DMS153 treated with DMSO at 0.1 percent for 48 hours (cell line): ENCODE results near the gene OTOGL.
"Not testable (repeated sequence)": the region's sequence is repeated elsewhere in the genome, so short reads cannot be mapped to it uniquely, and the experiment has no call there.

ENCODE experiments used
- DNase-seq: peaks from one replicate; lab custom pipeline; 2025; ENCODE audit not compliant: unreplicated experiment; lab: John Stamatoyannopoulos, UW

Gene OTOGL

DNA sequence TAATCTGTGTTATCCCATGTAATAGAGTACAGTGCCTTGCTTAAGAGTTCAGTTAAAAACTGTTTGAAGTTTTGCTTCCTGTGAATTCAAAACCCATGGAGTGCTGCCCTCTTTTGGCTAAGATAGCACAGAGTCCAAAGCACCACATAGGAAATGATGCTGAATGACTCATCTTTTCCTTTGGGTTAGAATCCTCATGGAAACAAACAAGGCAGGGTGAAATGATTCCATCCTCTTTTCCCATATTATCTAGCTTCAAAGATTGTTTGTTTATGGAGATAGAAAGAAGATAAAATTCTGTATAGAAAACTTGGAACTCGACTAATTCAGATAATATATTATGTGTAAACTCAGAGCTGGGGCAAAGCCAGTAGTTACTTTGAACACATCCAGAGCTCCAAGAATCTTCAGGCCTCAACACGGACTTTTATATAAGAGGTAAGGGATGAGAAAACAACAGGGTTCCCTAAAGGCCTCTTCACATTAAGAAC is 87.4 kb downstream of the OTOGL start:
- peak; percentile 48 for DNase-seq

DNA sequence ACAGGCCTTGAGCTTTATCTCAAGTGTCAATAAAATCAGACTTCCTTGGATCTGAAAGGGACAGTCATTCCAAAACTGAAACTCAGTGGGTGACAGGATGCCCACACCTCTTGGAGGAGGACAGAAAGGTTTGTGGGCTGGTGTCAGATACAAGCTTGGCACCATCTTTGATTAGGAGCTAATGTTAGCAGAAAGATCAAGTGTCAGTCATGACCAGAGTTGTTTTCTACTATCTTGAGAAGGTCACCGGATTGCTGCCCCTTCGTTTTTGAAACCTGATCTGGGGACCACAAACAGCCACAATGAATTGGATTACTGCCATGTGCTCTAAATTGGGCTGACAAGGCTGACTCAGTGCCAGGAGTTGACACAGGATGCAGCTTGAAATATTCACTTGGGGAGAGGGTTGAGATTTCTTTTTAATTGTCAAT is 88.3 kb downstream of the OTOGL start:
- peak; percentile 78 for DNase-seq

DNA sequence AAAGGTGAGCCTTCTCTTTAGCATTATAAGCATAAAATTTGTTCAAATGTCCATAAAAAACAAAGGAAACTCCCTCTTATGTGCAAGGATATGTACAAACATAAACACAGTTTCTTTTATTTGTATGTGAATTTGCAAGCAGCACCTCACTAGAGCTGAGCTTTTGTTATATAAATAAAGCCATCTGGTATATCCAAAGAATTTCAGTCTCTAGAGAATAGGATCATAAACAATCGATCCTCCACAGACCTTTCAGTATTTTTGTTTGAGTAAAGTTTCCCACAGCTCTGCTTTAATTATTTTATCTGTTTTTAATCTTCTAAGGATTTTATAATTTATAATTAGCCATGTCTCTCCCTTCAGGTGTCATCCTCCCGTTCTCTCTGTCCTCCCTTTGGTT is 89.2 kb downstream of the OTOGL start:
- no peak for DNase-seq

DNA sequence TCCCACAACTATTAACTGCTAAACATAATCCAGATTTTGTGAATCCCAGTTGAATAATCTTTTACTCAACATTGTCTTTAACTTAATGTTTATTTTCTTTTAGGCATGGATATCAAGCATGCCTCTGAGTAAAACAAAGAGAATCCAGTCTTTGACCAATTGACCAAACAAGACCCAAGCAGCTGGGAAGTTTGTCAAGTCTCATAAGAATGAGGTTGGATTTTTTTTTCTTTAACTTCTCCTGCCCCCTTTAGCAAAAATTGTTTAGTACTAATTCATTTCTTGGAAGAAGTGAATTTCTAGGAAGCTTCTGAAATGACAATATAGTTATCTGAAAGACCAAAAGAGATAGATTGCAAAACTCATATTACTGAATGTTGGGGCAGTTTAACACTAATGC is 89.9 kb downstream of the OTOGL start:
- no peak for DNase-seq

DNA sequence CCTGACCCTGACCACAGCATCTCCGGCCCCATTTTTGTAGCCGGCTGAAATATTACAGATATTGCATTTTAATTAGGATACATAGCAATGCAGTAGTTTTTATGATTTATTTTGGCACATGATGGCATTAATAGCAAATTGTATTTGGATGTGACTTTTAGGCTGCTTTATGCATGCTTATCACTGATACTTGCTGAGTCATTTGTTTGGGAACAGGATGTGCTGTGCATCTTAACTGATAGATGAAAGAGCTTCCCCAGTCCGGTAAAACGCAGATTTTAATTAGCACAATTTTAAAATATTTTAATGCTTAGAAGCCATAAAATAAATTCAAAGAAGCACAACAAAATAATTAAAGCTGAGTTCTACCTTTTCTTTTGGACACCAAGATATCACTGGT is 90.7 kb downstream of the OTOGL start:
- DNase-seq, result no peak

DNA sequence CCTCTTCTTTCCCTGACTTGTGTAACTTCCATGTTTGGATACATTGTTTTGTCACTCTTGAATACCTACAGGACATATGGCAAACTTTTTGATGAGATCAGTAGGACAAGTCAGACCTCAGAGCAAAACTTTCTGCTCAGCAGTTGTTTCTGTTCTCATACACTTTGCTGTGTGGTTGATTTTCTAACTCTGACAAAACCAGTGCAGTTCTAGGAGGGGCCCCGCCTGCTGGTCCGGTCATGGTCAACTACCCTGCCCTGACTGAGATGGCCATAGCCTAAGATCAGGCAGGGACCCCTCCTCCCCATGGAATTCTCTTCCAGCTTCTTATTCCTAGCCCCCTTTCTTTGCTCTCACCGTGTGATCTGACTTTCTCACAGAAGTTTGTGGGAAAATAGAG is 92.8 kb downstream of the OTOGL start:
- DNase-seq, result no peak

DNA sequence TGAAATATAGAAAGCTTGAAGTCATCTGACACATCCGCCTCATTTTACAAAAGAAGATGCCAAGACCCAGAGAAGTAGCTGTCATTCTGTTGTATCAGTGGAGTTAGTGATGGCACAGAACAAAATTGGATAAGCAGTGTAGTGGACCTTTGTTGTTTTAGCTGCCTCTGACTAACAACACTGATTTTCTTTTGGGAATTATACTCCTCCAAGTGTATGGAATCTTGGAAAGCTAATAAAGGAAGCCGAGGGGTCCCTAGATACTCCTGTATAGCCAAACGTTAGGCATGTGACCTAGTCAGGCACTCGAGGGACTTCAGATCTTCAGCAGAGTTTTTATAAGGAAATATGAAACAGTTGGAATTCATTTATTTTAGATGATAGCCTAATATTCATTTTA is 94.5 kb downstream of the OTOGL start:
- no peak for DNase-seq

DNA sequence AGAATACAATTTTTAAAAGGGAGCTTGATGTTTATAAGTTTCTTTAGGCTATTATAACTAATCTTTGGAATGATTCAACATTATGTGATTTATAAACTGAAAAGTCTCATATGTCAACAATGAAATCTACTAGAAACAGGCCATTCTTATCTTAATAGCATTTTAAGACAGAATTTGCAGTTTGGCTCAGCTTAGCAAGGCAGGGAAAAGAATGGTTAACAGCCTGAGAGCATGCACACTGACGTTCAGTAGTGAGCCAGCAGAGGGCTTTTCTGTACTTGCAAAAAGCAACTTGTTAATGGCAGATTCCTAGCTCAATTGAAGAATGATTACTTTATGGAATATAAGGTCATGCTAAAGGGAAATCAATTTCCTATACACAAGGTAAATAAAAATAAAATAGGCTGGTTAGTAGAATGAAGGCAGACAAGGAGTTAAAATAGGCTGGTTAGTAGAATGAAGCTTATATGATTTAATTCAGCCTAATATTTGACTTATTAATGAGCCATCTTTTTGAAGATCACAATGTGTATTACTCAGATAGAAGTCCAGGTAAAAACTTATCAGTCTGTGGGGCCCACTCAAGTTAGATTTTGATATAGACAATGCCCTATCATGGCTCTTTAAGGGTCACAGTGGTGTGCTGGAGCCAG is 95.9 kb downstream of the OTOGL start:
- DNase-seq, result peak; percentile 2

DNA sequence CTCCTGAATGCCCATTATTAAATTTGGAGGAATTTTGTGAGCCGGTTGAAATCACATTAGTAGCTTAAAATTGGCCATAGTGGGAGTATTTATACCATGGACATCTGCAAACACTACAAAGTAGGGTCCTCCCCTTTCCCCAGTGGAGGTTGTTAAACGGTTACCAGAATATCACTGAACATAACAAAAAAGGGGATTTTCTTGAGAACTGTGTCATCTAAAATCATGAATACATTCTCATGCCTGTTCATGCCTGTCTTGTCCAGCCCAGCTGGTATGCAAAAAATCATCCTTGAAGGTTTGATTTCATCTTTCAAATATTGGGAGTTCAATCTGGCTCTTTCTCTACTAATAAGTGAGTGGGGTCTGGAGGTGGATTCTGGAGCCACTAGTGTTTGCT is 96.4 kb downstream of the OTOGL start:
- DNase-seq, result no peak

DNA sequence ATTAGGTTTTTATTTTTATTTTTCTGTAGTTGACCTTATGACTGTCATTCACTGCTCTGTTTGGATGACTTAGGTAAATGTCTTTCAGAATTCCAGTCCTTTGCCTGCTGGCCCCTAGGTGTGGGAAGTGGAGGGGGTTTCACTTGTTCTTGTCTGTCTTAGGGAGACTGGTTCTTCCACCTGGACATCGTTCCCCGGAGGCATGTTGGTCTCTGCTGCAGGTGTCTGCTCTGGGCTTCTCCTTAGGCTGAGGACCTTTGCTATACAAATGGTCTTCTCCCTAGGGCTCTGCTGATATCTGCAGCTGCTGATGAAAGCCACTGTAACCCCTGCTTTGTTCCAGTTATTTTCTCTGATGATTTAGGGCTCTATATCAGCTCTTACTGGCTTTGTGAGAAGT is 97.1 kb downstream of the OTOGL start:
- no peak for DNase-seq

DNA sequence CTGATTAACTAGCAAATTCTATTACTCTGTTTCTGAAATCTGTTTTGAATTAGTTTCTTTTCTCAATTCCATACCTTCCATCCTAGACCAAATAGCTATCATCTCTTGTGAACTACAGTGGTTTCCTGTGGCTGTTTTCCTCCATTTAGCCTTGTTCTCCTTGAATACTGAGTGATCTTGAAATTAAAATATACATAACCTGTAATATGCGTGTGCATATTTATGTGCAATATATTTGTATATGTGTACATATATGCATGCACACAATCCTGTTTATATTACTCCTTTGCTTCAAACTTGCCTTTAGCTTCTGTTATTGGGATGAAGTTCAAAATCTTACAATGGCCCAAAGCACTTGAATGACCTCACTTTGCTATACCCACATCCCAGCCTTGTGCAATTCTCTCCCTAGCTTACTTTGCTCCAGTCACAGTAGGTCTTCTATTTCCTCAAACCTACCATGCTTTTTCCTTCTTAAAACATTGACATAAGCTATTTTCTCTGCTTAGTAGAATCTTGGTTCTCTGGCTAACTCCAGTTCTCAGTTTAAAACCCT is 99.5 kb downstream of the OTOGL start:
- DNase-seq, result no peak

DNA sequence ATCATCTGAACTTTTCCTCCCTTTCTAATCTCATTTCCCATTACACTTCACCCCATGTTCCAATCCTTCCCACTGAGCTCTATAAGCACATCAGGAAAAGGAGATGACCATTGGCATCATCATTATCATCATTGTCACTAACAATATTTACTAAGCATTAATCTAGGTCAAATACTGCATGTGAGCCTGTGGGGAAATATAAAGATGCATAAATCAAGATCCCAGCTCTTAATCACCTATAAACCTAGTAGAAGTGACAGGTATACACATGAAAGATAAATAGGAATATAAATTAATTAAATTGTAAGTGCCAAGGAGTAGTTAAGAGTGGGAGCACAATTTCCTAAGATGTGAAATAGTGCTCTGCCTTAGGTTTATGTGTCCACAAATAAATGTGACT is 100.6 kb downstream of the OTOGL start:
- no peak for DNase-seq

DNA sequence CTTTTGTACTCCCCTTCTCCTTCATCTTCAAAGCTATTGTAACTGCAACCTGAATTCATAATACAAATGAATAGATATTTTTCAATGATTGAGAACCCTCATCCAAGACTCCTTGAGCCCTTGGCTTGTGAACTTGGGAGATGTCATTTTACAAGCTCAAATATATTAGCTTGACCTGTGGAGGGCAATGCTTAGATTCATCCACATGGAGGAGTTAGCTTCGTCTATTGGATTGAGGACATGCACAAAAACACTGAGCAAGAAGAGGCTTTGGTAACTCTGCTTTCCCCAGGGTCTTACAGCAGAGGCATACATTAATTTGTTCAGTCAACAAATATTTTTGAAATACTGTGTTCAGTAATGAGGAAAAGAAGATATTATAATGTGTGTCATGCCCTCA is 101.1 kb downstream of the OTOGL start:
- no peak for DNase-seq

DNA sequence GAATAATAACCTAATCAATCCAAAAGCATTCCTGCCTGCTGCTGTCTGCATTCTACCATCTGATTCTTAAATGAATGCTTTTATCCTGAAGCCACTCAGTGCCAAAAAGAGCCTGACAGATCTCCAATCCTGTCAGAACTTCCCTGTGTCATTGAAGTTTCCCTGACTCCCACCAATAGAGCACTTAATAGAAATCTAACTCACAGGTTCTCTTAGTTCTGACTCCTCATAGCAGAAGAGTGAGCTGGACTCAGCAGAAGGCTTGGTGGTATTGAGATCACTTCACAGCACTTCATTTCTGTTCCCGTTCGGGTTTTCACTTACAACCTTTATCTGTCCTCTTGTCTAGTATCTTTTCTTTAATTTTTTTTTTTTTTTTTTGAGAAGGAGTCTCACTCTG is 102.6 kb downstream of the OTOGL start:
- DNase-seq, result no peak

DNA sequence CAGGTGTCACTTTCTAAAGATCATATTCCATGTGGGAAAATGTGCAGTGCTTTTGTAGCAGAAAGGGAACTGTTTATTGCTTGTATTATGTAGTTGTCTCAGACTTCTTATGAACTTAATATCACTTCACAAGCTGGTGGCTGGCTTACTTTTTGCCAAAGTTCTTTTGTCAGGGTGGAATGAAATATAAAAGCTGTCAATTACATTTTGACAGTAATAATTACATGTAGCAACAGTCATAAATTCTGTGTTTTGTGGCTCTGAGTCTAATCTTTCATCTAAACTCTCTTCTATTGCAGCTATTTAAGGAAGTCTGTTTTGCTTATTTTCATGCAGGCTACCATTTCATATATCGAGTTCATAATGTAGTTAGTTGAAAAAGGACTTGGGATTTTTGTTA is 106.6 kb downstream of the OTOGL start:
- no peak for DNase-seq

DNA sequence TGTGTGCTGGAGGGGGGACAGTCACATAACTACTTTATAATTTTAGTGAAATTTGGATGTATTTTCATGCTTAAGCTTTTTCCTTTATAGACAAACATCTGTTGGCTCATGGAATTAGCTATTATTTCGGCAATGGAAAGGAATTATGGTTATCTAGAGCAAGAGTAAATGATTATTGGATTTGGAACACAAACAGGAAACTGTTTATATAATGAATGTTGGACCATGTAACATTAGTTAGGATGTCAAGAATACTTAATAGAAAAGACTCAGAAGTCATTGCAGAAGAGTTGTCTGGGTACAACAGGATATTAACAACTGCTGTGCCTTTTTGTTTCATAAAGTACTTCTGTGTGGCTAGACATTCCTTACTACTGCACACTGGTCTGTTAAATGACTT is 108.7 kb downstream of the OTOGL start:
- no peak for DNase-seq

DNA sequence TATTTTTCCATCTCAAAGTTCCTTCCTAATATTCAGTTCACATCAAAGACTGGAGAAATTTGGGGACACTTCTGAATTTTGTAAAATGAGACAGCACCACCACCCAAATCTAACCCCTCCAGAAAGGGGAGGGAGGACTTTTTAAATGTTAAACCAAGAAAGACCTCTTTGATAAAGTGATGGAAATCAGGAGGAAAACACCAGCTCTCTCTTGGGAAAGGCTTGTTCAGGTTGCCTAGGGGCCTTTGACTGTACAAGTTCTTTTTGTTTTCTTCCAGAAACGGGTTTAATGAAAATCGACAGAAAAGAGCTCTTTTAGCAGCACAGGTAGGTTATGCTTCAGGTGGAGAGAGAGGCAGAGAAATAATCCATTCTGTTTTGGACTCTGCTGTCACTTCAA is 112.3 kb downstream of the OTOGL start:
- no peak for DNase-seq

DNA sequence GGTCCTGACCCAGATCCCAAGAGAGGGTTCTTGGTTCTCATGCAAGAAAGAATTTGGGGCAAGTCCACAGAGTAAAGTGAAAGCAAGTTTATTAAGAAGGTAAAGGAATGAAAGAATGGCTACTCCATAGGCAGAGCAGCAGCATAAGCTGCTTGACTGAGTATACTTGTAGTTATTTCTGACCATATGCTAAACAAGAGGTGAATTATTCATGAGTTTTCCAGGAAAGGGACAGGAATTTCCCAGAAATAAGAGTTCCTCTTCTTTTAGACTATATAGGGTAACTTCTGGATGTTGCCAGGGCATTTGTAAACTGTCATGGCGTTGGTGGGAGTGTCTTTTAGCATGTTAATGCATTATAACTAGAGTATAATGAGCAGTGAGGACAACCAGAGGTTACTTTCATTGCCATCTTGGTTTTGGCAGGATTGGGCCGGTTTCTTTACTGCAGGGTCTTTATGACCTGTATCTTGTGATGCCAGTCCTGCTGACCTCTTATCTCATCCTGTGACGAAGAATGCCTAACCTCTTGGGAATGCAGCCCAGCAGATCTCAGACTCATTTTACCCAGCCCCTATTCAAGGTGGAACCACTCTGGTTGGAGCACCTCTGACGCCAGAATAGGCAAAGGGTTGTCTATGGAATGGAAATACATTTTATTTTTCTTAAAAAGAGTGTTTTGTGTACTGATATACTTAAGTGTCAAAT is 113.8 kb downstream of the OTOGL start:
- DNase-seq, result no peak

DNA sequence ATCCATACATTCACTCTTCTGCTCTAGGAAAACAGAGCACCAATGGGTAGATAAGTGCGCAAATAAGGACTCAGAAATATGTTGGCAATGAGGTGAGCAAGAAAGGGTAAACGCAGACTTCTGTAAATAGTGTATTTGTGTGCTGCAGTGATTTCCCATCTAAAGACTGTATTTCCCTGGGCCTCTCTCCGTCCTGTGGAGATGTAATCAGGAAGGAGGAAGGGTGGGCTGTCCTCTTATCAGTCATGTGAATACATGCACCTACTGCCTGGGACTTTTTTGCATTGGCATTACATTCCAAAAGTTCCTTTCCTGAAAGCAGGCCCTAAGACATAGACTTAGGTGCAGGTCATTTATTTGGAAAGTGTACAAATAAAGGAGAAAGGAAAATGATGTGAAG is 114.5 kb downstream of the OTOGL start:
- DNase-seq, result no peak

DNA sequence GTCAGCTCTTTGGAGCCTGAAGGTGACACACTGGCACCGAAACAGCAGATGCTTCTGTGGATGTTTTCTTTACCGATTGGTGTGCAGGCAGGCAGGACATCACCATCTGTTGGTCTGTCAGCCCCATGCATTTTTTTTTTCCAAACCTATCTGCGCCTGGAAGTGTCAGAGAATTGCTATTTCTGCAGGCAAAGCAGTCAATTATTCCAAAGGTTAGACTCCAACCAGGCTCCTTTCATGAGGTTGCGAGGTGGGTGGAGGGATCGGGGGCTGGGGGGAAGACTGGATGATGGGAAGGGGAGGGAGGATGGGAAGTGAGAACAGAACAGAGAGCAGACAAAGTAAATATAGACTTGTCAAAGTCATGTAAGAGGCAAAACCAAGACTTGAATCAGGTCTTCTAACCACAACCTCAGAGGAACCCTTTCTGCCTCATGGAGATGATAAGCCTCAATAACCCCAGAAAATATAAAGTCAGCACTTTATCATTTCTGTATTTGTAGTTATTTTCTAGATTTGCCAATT is 117.7 kb downstream of the OTOGL start:
- no peak for DNase-seq

DNA sequence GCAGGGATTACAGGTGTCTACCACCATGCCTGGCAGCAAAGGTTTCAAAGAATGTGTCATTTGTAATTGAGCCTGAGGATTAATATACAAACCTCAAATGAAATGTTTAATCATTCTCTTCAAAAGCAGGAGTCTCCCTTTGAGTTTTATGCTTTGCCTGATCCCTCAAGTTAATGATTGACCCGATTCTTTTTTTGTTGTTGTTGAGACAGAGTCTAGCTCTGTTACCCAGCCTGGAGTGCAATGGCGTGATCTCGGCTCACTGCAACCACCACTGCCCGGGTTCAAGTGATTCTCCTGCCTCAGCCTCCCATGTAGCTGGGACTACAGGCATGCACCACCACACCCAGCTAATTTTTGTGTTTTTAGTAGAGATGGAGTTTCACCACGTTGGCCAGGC is 119.6 kb downstream of the OTOGL start:
- not testable (repeated sequence) for DNase-seq

DNA sequence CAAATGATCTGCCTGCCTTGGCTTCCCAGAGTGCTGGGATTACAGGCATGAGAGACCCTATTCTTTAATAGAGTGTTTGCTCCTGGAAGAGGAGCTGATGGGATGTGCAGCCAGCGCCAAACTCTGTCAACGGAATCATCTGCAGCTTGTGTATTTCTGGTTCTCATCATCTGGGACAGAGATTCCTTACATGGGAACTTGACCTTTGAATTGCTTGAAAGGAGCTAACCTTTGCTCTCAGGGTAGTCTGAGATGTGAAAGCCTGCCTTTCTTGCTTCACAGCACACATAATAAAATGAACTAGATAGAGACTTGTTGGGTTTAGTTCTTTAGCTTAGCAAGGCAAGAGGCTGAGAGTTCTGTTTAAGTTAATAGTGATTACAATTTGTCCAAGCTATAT is 120.0 kb downstream of the OTOGL start:
- no peak for DNase-seq
